HepG2 (cell line): ENCODE measurements around the gene OSCP1. TPM values are rescaled to one million over a fixed set of nuclear protein-coding genes. Genes with fewer than 3 reads are reported as not detected.

ENCODE experiments used
- DMAP1 ChIP-seq: IDR thresholded peaks from 2 replicates; pipeline ENCODE4 v1.6.1; 2016
- E2F1 ChIP-seq: sonication (generic); formaldehyde crosslinking; IDR thresholded peaks from 2 replicates; pipeline ENCODE4 v1.5.0; 2020; ENCODE audit warnings: missing genetic modification reagents
- ETV6 ChIP-seq: sonication (generic); formaldehyde crosslinking; conservative IDR thresholded peaks from 2 replicates; pipeline ENCODE4 v1.4.0; 2020; ENCODE audit warnings: missing genetic modification reagents
- GLI4 ChIP-seq: sonication (generic); formaldehyde crosslinking; IDR thresholded peaks from 2 replicates; pipeline ENCODE4 v1.5.1; 2020; ENCODE audit warnings: missing genetic modification reagents, mild to moderate bottlenecking, moderate library complexity, borderline replicate concordance
- HMG20A ChIP-seq: IDR thresholded peaks from 2 replicates; pipeline ENCODE4 v1.6.1; 2016; ENCODE audit warnings: borderline replicate concordance
- HOXA9 ChIP-seq: sonication (generic); formaldehyde crosslinking; IDR thresholded peaks from 2 replicates; pipeline ENCODE4 v1.8.1; 2022; ENCODE audit warnings: missing genetic modification reagents, mild to moderate bottlenecking, moderate library complexity, borderline replicate concordance
- IKZF4 ChIP-seq: sonication (generic); formaldehyde crosslinking; IDR thresholded peaks from 2 replicates; pipeline ENCODE4 v1.5.1; 2020; ENCODE audit warnings: borderline replicate concordance, mild to moderate bottlenecking, low read depth, missing genetic modification reagents; ENCODE audit errors: not compliant biosample characterization
- KAT2B ChIP-seq: fragments of 150-350 bp; IDR thresholded peaks from 2 replicates; pipeline ENCODE4 v1.6.1; 2014; ENCODE audit warnings: low read depth, low read length, borderline replicate concordance
- KMT2B ChIP-seq: IDR thresholded peaks from 2 replicates; pipeline ENCODE4 v1.6.1; 2016; ENCODE audit warnings: missing genetic modification reagents, missing compliant biosample characterization
- MAX ChIP-seq: IDR thresholded peaks from 2 replicates; pipeline ENCODE4 v1.6.1; 2012; ENCODE audit warnings: inconsistent platforms
- MIXL1 ChIP-seq: IDR thresholded peaks from 2 replicates; pipeline ENCODE4 v1.6.1; 2016
- NFRKB ChIP-seq: fragments of 450-650 bp; IDR thresholded peaks from 2 replicates; pipeline ENCODE4 v1.6.1; 2017
- SKI ChIP-seq: fragments of 450-650 bp; IDR thresholded peaks from one replicate; pipeline ENCODE4 v1.6.1; 2018; ENCODE audit warnings: mild to moderate bottlenecking; ENCODE audit not compliant: partially characterized antibody
- SNAI1 ChIP-seq: sonication (generic); formaldehyde crosslinking; IDR thresholded peaks from 2 replicates; pipeline ENCODE4 v1.5.0; 2020; ENCODE audit warnings: mild to moderate bottlenecking, missing genetic modification reagents, borderline replicate concordance
- SP5 ChIP-seq: IDR thresholded peaks from 2 replicates; pipeline ENCODE4 v1.6.1; 2016; ENCODE audit warnings: low read depth, borderline replicate concordance
- TBX2 ChIP-seq: sonication (generic); formaldehyde crosslinking; IDR thresholded peaks from 2 replicates; pipeline ENCODE4 v1.5.0; 2020; ENCODE audit warnings: missing genetic modification reagents, mild to moderate bottlenecking, borderline replicate concordance
- ZNF18 ChIP-seq: sonication (generic); formaldehyde crosslinking; IDR thresholded peaks from 2 replicates; pipeline ENCODE4 v1.8.0; 2022; ENCODE audit warnings: mild to moderate bottlenecking, missing genetic modification reagents; ENCODE audit not compliant: insufficient replicate concordance
- ZNF234 ChIP-seq: sonication (generic); formaldehyde crosslinking; conservative IDR thresholded peaks from 2 replicates; pipeline ENCODE4 v1.5.1; 2020; ENCODE audit warnings: mild to moderate bottlenecking, missing genetic modification reagents
- ZNF546 ChIP-seq: sonication (generic); formaldehyde crosslinking; conservative IDR thresholded peaks from 2 replicates; pipeline ENCODE4 v1.8.1; 2023; ENCODE audit warnings: mild to moderate bottlenecking, missing genetic modification reagents
- ZNF687 ChIP-seq: sonication (generic); formaldehyde crosslinking; IDR thresholded peaks from 2 replicates; pipeline ENCODE4 v1.5.1; 2020; ENCODE audit warnings: mild to moderate bottlenecking, missing genetic modification reagents, moderate library complexity
- ZNF740 ChIP-seq: sonication (generic); formaldehyde crosslinking; IDR thresholded peaks from 2 replicates; pipeline ENCODE4 v1.4.0; 2020; ENCODE audit warnings: missing genetic modification reagents
- ZNF879 ChIP-seq: sonication (generic); formaldehyde crosslinking; IDR thresholded peaks from 2 replicates; pipeline ENCODE4 v1.8.1; 2023; ENCODE audit warnings: missing genetic modification reagents
- polyA plus RNA-seq, 8 experiments: library from polyadenylated mRNA; depleted of rRNA in 3 of 8; stranded (reverse) in 7 of 8; unstranded in 1 of 8; fragments of >200 nt; fragmentation: Illumina TruSeq in 4 of 8; extraction: Trizol in 4 of 8; gene quantifications; 2 replicates each; pipeline versions ENCODE4 v1.2.1 to v1.2.3, GENCODE V29; 2011 to 2016; ENCODE audit warnings: low read depth in 4 of 8, missing spikeins in 1 of 8, mixed read lengths in 1 of 8; ENCODE audit not compliant: insufficient read depth in 1 of 8
- total RNA-seq, 5 experiments: library from RNA; depleted of rRNA; stranded (reverse); fragments of >200 nt; fragmentation: Illumina TruSeq; extraction: Trizol; gene quantifications; 2 replicates each; pipeline ENCODE4 v1.2.3, GENCODE V29; 2016; ENCODE audit warnings: low read depth in 1 of 5

The OSCP1 gene
- total and polyA plus RNA-seq, 2 of the 13 experiments (the other 11 are each of a cell fraction or from before 2014, with no cell fraction given): 0.60 to 0.84 TPM

DNA sequence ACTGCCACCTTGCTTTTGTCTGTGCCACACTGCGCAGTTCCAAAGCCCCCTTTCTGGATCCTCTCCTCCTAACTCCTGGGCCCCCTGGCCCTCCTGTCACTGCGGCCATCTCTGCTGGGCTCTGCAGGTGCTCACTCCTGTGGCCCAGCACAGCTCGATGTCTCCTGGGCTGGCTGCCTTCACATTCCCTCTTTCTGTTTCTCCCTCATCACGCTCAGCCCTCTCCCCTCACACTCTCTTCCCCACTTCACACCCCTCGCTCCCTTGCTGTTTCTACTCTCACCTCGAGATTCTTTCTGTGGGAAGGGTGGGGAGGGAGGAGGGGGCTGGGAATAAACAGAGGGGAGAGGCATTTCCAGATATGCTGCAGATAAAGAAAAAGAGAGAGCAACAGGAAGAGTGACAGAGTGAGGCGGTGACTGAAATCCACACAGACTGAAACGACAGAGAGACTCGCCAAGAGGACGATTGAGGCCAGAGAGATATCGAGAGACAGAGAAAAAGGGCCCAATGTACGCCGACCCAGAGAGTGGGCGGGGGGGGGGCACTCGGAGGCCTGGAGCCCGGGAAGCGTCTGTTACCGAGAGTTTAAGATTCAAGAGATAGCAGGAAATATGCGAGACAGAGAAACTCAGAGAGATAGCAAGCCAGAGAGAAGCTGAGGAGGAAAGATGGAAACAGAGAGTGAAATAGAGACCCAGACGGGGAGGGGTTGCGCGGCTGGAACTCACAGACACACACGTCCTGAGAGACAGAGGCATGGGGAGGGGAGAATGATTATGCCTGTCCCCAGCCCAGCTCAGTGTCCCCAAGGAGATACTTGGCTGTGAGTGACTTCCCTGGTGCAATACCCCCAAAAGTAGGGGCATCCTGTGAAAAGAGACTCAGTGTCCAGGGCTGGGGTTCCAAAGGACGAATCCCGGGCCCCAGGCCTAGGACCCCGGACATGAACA is 31.8 kb upstream of the OSCP1 start (continued):
- TF ChIP-seq ZNF687 (CRISPR knock-in tag) (peak; percentile 51), ETV6 (CRISPR knock-in tag) (0 out of 2 replicates have a peak, but pooled peaks have one; percentile 33), TBX2 (no peak), IKZF4 (CRISPR knock-in tag) (peak; percentile 40), ZNF879 (CRISPR knock-in tag) (peak; percentile 64; the same call in 1 of the 2 replicates), SP5 (no peak), GLI4 (CRISPR knock-in tag) (no peak), HOXA9 (no peak), ZNF18 (peak; percentile 55), NFRKB (no peak), SNAI1 (CRISPR knock-in tag) (0 out of 2 replicates have a peak, but pooled peaks have one; percentile 5), ZNF546 (CRISPR knock-in tag) (no peak), E2F1 (no peak), MAX (0 out of 2 replicates have a peak, but pooled peaks have one; percentile 12), HMG20A (CRISPR knock-in tag) (no peak), DMAP1 (no peak), ZNF234 (no peak), SKI (peak; percentile 11), ZNF740 (CRISPR knock-in tag) (peak; percentile 60; the same call in 1 of the 2 replicates), KMT2B (CRISPR knock-in tag) (no peak), MIXL1 (CRISPR knock-in tag) (0 out of 2 replicates have a peak, but pooled peaks have one; percentile 9), KAT2B (no peak)
